Hematopoietic multipotent progenitor cell (in vitro differentiated cells): ENCODE results near the gene NEDD4L. TPM values are rescaled to one million over a fixed set of nuclear protein-coding genes. Genes with fewer than 3 reads are reported as not detected.
"Not testable (repeated sequence)": the region's sequence is repeated elsewhere in the genome, so short reads cannot be mapped to it uniquely, and the experiment has no call there.

Experiments used
- DNase-seq, 3 donors: peaks; one replicate each; pipeline ENCODE4 v3.0.0-alpha.2; 2011 to 2015; ENCODE audit warnings: low read depth in 2 of 3, low spot score in 2 of 3
- total RNA-seq: library from RNA; depleted of rRNA; stranded (reverse); fragments of >200 nt; gene quantifications from one replicate; pipeline ENCODE4 v1.2.3, GENCODE V29; 2012

The NEDD4L gene
- total RNA-seq, result 14.5 TPM

DNA sequence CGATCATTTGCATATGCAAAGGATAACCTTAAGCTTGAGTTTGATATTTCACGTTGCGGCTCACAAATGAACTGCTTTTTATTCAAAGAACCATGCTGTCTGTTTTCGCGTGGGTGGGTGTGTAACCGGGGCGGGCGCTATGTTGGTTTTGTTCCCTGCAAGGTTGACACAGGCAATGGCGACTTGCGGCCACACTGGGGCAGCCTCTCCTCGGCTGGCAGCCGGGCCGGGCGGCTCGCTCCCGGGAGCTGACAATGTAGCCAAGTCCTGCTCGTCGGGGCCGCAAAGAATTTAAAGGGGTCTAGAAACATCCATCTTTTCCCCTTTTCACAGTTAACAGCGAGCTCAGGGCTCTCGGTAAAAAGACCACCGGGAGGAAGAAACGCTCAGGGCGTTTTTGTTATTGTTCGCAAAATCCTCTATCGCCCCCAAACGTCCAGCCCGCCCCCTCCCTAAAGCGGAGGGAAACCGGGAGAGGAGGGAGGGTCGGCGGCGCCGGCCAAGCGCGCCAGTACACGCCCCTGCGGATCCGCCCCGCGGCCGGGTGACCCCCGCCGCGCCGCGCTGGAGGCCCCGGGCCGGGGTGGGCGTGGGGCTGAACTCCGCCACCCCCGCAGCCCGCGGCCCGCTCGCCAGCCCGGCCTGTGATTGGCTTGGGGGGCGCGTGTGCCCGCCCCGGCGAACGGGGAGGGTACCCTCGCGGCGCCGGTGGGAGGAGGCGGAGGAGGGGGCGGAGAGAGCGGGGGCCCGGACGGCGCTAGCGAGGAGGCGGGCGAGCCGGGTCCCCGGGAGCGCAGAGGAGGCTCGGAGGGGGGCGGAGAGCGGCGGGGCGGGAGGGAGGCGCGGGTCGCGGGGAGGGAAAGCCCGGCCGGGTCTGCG lies at the start of gene NEDD4L:
Gene NEDD4L, plus strand, starts transcription at position 736 of the 879 bp plus-strand sequence. CDS start 435 bp downstream, outside the sequence.
- DNase-seq, result peak; percentile 31 to 91 (median 83)

DNA sequence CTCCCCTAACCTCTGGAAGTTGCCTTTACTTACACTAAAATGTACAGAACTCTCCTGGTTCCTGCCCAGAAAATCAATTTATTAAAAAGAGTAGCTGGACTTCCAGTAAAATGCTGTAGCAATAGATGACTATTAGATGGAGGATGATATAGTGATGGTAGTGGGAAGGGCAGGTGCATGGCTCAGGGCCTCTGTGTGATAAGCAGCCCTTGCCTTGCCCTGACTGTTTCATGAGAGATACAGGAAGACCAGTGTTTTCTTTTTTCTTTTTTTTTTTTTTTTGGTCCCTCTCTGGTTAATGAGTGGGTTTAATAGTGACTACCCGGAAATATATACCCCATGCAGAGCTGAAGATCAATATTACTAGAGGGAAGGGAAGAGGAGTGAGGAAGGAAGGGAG lies 48.7 kb upstream of the NEDD4L start:
- no peak for DNase-seq

DNA sequence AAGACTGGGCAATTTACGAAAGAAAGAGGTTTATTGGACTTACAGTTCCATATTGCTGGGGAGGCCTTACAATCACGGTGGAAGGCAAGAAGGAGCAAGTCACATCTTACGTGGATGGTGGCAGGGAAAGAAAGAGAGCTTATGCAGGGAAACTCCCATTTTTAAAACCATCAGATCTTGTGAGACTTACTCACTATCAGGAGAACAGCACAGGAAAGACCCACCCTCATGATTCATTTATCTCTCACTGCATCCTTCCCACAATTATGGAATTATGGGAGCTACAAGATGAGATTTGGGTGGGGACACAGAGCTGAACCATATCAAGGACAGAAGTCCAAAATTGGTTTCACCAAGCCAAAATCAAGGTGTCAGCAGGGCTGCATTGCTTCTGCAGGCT lies 47.1 kb upstream of the NEDD4L start:
- not testable (repeated sequence) for DNase-seq

DNA sequence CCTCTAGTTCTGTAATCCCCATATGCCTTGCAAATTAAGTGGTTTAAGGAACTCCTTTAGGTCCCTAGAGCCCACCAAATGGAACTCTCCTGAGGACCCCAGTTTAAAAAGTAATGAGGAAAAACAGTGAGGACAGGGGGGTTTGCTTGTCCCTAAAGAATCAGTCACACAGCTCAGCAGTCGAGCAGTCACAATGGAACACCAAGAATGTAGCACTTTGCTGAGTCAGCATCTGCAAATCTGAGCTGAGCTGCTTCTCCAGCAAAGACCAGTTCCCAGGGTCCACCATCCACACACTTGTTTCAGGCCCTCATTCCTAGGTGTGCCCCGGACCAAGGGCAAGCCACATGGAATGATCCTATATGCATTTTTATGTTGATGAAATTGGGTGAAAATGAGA lies 46.2 kb upstream of the NEDD4L start:
- no peak for DNase-seq

DNA sequence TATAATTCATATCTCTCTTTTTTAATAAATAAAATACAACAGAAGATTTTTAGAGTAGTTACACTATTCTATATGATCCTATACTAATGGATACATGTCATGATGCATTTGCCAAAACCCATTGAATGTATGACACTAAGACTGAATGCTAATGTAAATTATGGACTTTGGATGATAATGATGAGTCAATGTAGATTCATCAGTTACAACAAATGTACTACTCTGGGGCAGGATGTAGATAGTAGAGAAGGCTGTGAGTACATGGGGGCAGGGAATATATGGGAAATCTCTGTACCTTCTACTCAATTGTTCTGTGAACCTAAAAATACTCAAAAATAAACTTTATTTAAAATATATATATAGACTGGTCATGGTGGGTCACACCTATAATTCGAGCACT lies 45.6 kb upstream of the NEDD4L start:
- DNase-seq, result no peak

DNA sequence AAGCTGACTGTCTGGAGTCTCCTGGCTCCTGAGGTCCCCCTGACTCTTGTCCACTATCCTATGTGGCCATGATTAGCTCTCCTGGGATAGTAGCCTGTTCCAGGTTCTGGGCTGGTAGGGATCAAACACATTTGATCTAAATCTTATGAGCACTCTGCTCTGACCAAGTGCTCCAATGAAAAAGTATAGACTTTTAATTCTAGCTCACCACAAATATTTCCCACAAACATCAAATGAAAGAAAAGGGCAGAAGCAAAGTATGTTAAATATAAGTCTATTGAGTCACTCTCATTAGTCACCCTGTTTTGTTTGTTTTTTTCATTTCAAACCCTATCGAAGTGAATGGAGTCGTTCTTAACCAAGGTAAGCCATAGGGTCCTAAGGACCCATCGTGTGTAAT lies 39.7 kb upstream of the NEDD4L start:
- no peak for DNase-seq

DNA sequence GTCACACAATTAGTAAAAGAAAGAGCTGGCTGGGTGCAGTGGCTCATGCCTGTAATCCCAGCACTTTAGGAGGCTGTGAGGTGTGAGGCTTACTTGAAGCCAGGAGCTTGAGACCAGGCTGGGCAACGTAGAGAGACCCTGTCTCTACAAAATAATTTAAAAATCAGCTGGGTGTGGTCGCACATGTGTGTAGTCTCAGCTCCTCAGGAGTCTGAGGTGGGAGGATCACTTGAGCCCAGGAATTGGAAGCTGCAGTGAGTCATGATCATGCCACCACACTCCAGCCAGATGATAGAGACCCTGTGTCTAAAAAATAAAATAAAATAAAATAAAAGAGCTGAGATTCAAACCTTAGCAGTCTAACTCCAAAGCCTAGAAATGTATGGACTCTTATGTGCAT lies 39.0 kb upstream of the NEDD4L start:
- DNase-seq, result no peak

DNA sequence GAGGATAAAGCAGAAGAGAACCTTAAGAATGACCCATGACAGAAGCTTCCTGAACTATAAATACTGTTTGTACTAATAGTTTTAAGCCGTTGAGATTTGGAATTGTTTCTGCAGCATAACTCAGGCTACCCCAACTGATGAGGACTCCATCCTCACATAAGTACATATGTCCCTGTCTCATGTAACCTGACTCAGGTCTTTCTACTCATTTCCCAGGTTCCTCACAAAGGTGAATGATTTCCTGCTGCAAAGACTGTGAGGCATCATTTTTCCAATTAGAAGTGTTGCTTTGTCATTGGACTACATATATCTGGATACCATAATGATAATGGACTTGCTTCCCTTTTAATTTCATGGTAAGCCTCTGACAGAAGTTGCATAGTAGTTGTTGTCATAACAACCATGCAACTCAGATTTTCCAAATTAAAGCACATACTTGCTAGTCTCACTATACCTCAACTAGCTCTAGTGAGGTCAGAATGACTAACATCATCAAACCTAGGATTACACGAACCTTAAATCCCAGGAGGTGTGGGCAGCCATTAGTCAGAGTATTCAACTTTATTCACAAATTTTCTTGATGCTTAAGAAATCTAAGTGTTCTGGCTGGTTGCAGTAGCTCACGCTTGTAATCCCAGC lies 38.0 kb upstream of the NEDD4L start:
- DNase-seq, result no peak

DNA sequence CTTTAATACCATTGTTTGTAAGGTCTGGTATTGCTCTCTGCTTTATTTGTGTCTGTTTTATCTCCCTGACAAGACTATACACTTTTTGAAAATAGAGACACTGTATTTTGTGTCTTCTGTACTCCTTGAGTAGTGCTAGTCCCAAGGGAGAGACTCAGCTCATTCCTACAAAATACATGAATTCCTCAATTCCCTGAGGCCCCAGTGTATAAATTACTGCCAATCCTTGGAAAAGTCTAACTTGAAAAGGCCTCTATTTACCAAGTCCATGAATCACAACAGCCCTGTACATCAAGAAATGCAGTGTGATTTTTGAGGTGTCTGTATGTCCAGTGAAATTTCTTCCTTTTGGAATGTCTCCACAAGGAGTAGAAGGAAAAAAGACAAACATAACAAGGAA lies 34.9 kb upstream of the NEDD4L start:
- no peak for DNase-seq

DNA sequence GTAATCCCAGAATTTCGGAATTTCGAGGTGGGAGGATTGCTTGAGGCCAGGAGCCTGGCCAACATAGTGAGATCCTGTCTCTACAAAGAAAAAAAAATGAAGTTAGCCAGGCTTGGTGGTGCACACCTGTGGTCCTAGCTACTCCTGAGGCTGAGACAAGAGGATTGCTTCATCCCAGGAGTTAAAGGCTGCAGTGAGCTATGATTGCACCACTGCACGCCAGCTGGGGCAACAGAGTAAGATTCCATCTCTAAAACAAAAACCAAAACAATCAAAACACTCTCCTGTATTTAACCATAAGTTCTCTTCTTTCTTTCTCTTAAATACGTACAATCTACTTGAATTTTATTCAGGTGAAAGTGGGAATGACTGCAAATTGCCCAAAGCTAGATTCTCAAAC lies 33.8 kb upstream of the NEDD4L start:
- DNase-seq, result no peak

DNA sequence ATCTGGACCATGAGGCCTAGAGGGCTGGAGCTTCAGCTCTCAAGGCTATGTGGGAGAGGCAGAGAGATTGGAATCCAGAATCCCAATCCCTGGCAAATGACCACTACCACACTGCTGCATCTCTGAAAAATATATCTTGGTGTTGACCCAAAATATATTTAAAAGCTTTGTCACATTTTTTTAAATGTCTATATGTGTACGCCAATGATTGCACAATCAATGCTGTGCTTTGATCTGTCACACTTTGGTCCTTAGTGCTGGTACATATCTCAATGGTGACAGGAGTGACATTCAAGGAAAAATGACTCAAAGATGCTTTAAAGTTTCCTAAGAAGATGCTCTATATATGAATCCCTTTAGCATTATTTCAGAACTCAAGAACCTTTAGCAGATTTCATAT lies 31.7 kb upstream of the NEDD4L start:
- DNase-seq, result no peak

DNA sequence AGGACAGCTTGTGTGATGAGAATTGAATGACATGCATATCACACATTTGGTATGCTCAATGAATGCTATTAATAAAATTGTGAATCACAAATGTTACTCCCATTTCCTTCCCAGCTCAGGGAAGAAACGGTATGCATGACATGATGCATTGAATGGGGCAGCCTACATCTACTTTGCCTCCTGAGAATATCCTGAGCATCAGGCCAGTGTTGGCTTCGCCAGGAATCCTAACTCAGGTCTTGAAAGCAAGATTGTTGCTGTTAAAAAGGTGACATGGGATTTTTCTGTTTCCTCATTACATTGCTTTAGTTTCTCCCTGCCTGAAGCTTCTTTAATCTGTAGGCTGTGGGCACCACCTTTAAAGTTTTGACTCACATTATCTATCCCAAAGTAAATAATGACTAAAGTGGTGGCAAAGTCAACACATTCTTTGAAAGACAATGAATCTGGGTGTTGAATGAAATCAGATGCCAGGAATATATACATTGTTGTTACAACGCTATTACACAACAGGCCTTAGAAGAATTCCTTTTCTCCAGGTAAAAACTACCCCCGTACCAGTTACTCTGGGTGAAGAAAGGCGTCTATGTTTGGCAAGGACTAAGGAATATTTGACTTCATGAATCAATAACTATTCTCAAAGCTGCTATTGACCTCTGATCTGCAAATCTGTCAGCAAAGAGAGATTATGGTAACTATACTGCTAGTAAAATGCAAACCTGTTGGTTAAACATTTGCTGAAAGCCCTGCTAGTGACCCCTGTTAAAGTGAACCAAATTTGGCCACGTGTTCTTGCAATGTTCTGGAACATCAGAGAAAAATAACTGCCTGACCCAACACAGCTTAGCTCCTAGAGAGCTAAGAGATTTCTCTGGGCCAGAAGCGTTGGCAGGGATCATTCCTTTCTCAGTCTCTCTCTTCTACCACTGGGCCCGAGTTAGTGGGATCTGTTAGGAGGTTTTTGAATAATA lies 30.5 kb upstream of the NEDD4L start:
- DNase-seq, result no peak

DNA sequence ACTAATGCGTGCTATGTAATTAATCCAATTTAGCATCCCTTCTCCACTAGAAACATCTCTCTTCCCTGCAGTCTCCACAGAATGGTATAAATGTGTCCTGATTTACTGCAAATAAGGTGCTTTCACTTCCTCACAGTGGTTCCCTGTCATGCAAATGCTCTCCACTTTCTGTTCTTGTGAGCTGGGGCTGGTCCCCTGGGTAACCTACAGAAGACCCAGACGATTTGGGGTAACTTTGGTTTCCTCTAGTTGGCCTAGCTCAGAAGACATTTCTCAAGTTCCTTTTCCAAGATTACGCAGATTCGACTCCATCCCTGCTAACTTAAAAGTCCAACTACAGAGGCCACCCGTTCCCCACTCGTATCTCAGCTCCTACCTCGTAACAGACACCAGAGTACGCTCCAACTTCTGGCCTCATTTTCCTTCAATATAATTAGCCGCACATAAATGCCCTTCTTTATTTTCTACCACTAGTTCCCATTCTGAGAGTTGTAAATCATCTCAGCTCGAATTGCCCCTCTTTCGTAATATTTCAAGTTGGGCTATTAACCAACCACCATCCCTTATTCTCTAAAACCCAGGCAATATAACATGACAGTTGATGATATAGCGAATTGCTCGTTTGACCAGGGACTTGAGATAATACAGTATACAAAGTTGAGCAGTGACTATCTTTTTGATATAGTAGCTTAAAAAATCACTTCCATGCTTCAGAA lies 28.8 kb upstream of the NEDD4L start:
- DNase-seq, result no peak

DNA sequence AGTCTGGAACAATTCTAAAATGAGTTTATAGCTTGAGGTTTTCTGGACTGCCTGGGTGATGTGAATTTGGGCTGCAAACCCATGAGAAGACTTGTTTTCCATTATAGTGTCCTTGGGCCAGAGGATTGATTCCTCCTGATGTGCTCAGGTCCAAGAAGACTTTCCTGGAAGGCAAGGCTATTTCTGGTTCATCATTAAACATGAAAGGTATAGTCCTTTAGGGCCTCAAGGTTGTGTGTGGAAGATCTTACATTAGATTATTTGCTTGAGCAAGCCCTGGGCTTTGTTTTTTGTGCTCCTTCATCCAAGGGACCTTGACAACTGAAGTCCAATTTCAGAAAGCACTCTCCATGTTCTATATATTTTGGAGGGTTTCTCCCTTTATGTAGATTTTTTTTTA lies 26.8 kb upstream of the NEDD4L start:
- no peak for DNase-seq

DNA sequence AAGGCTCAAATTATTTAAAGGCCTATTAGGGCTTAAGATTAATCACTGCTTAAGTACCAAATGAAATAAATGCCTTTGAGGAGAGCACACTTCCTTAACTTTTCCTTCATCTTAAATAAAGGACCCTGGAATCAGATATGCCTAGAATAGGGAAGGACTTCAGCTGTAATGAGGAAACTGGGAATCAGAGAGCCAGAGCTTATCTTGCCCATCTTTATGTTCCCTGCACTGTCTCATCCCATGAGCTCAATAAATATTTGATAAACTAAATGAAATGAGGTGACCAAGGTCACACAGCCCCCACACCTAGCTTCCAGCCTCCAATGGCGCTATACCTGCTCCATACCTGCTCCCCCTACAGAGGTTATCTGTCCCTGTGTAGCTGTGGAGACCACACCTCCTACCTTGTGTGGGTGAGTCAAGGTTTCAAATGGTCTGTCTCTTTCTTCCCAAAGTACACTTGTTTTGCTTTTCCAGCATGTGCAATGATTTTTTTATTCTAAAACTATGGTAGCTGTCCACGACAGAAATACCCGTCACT lies 23.4 kb upstream of the NEDD4L start:
- DNase-seq, result no peak

DNA sequence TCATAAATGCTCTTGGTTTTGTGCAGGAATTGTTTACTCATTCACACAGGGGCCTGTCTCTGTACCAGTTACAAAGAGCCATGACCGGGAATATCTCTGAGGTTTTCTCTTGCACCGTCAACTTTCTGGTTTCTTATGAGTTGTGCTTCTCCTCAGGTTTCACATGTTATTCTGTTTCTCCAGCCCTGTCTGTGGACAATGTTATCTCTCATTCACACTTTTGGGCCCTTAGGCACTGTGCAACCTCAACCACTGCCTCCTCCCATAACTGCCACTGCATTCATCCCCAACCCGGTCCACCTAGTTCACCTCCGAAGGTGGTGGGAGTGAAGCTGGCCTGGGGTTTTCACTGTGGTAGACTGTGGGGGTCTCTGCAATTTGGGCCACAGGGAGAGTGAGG lies 22.5 kb upstream of the NEDD4L start:
- DNase-seq, result no peak

DNA sequence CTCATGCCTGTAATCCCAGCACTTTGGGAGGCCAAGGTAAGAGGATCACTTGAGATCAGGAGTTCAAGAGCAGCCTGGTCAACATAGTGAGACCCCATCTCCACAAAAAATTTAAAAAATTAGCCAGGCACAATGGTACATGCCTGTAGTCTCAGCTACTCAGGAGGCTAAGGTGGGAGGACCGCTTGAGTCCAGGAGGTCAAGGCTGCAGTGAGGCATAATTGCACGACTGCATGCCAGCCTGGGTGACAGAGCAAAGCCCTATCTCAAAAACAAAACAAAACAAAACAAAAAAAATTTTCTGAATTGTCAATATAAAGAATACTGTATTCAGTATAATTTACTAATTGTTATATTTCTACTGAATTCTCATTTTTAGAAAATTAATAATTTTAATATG lies 20.9 kb upstream of the NEDD4L start:
- DNase-seq, result no peak

DNA sequence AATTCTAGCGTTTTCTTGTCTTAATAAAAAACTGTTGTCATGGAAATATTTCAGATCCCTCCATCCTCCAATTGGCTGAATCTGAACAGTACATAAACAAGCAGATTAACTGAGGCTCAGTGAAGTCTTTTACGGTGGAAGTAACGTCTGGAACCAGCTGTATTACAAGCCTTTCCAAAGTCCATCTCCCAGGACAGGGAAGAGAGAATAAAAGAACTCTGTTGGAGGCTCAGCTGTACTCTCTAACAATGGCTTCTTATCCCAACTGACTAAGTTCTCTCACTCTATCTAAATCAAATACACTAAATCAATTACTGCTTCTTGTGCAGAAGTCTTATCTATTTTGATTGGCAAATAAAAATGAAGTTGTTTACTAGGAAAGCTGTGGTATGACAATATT lies 19.9 kb upstream of the NEDD4L start:
- DNase-seq, result no peak

DNA sequence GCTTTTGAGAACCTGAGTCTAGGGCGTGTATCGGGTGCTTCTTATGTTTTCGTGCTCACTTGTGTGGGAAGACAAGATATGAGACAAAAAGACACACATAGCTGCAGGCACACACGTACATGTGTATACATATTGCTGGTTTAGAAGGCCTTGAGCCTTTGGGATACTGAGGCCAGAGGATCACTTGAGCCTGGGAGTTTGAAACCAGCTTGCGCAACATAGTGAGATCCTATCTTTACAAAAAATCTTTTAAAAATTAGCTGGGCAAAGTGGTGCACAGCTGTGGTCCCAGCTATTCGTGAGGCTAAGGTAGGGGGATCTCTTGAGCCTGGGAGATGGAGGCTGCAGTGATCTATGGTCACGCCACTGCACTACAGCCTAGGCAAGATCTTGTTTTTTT lies 18.8 kb upstream of the NEDD4L start:
- no peak for DNase-seq

DNA sequence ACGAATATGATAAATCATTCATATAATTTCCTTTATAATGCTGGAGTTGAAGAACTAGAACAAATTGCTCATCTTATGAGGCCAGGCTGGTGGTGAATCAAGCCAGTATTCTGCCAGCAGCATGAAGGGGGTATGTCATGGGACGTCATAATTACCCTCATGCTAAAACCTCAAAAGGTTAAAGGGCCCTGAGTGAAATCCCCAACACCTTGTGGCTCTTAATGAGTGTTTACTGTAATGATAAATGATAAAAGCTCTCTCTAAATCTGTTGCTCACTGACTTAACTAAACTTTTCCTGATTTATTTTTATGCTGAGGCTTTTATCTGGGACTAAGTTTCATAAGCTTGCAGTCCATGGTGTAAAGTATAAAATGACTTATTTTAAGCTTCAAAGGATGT lies 18.3 kb upstream of the NEDD4L start:
- DNase-seq, result no peak
